IPS-18a (cell line): ENCODE measurements around the gene BMPER.
"Not testable (repeated sequence)": the region's sequence is repeated elsewhere in the genome, so short reads cannot be mapped to it uniquely, and the experiment has no call there.

Experiments
- H3K27ac ChIP-seq: one replicate; pipeline ENCODE4 v1.5.1; 2013; ENCODE audit warnings: low read length
- H3K27me3 ChIP-seq: one replicate; pipeline ENCODE4 v1.6.1; 2013; ENCODE audit warnings: mild to moderate bottlenecking, low read length; ENCODE audit not compliant: control insufficient read depth, insufficient read depth
- H3K36me3 ChIP-seq: one replicate; pipeline ENCODE4 v1.6.1; 2013; ENCODE audit warnings: low read depth, low read length; ENCODE audit not compliant: control insufficient read depth
- H3K4me1 ChIP-seq: one replicate; pipeline ENCODE4 v1.6.1; 2013; ENCODE audit warnings: low read depth, low read length; ENCODE audit not compliant: control insufficient read depth
- H3K4me3 ChIP-seq: one replicate; pipeline ENCODE4 v1.5.1; 2013; ENCODE audit warnings: low read length
- H3K9ac ChIP-seq: one replicate; pipeline ENCODE4 v1.6.1; 2013; ENCODE audit warnings: mild to moderate bottlenecking, low read length, moderate library complexity
- H3K9me3 ChIP-seq: one replicate; pipeline ENCODE4 v1.6.1; 2013; ENCODE audit warnings: low read depth, low read length; ENCODE audit not compliant: control insufficient read depth

Gene BMPER

DNA sequence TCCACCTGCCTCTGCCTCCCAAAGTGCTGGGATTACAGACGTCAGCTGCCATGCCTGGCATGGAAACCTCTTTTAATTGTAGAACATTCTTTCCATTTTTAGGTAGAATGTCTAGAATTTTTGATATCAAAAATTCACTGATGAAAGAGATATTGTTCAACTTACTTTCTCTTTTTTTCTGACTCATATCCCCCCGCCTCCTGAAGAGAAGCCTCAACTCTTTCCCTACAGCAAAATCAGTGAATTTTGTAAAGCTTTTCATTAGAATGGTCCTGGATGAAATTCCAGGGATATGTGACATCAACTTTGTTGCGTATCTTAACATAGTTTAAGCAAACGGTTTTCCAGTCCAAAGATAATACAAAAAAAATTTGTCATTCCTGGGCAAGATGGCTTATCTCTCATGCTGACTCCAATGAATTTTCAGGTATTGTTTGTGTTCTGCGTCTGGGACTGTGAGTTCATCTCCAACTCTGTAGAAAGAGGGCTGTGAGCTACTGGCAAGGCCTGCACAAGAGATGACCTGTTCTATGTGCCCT lies 256.8 kb downstream of the BMPER start:
- H3K9me3 ChIP-seq: no peaks in the 10 kb centered on the region
- H3K9ac ChIP-seq: no peak overlapping the region
- no peaks in the 10 kb centered on the region for H3K4me1 ChIP-seq
- H3K36me3 ChIP-seq: no peaks in the 10 kb centered on the region
- no peak overlapping the region for H3K4me3 ChIP-seq
- no peak overlapping the region for H3K27ac ChIP-seq
- no peaks in the 10 kb centered on the region for H3K27me3 ChIP-seq

DNA sequence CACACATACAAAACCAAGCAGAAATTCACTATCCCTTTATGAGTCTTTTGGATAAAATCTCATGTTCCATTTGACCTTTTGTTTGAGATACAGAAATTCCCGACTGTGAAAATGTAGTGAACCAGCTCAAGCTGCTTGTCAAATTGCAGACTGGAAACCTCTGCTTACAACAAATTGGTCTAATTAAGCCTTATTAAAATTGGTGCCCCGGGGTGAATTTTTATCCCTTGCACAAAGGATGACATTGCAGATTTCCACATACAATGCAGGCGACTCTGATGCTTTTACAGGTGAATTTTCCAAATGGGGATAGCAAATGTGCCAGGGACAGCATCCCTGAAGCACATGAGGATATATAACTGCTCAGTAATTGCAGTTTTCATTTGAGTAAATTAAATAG lies 257.3 kb downstream of the BMPER start:
- Histone ChIP-seq H3K27me3 (no peaks in the 10 kb centered on the region), H3K4me3 (no peak overlapping the region), H3K27ac (no peak overlapping the region), H3K9me3 (no peaks in the 10 kb centered on the region), H3K36me3 (no peaks in the 10 kb centered on the region), H3K9ac (no peak overlapping the region), H3K4me1 (no peaks in the 10 kb centered on the region)

DNA sequence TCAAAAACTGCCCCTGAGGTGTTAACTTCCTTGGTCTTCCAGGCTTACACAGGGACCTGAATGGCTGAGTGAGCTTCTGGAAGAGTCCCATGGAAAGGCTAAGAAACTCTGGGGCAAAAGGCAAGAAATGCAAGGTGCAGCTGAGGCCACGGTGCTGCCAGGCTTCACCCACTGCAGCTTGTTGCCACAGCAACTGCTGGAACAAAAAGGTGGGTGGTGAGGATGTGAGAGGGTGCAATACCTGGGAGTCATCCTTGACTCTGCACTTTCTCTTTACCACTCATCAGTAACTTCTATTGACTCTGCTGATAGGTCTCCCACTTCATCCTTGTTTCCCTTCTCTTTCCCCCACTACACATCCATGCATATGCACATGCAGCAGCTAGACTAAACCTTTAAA lies 258.6 kb downstream of the BMPER start:
- Histone ChIP-seq H3K9me3 (no peaks in the 10 kb centered on the region), H3K9ac (no peak overlapping the region), H3K27ac (no peak overlapping the region), H3K4me3 (no peak overlapping the region), H3K27me3 (no peaks in the 10 kb centered on the region), H3K4me1 (no peaks in the 10 kb centered on the region), H3K36me3 (no peaks in the 10 kb centered on the region)

DNA sequence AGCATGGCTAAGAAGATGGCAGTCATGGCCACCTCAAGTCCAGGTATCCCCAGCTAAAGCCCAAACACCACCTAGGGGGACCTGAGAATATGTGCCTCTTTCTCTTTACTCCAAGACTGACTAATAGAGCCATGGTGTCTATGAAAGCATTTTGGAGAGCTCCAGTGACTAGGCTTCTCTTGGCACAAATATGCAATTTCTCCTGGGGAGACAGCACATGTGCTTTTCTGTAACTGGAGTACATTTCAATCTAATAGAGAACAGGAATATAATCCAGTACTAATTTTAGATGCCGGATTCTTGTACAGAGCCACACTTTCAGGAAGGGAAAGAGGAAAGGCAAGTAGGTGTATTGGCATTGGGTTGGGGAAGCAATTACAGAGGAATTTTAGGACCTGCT lies 260.1 kb downstream of the BMPER start:
- Histone ChIP-seq H3K9ac (no peak overlapping the region), H3K27me3 (no peaks in the 10 kb centered on the region), H3K27ac (no peak overlapping the region), H3K4me3 (no peak overlapping the region), H3K4me1 (no peaks in the 10 kb centered on the region), H3K9me3 (no peaks in the 10 kb centered on the region), H3K36me3 (no peaks in the 10 kb centered on the region)

DNA sequence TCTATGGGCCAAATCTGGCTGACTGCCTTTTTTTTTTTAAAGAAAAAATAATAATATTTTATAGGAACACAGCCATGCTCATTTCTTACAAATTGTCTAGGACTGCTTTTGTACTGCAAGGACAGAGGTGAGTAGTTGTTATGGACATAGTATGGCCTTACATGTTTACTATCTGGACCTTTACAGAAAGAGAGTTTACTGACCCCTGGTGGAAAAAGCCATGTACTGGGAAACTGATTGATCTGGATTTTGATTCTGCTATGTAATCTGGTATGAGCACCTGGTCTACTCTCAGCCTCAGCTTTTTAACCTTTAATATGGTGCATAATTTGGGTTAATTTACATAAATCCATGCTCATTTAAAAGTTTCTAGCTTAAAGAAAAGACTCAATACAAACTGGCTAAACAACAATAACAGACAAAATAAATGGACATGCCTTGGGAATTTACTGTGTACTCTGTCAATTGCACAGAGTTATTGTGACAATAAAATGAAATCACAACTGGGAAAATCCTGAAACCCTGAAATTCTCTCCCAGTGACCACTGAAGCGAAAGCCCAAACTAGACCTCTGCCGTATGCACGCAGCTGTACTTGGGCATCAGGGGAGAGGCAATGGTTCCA lies 260.7 kb downstream of the BMPER start:
- Histone ChIP-seq H3K27ac (no peak overlapping the region), H3K27me3 (no peaks in the 10 kb centered on the region), H3K36me3 (no peaks in the 10 kb centered on the region), H3K4me3 (no peak overlapping the region), H3K9ac (no peak overlapping the region), H3K9me3 (no peaks in the 10 kb centered on the region), H3K4me1 (no peaks in the 10 kb centered on the region)

DNA sequence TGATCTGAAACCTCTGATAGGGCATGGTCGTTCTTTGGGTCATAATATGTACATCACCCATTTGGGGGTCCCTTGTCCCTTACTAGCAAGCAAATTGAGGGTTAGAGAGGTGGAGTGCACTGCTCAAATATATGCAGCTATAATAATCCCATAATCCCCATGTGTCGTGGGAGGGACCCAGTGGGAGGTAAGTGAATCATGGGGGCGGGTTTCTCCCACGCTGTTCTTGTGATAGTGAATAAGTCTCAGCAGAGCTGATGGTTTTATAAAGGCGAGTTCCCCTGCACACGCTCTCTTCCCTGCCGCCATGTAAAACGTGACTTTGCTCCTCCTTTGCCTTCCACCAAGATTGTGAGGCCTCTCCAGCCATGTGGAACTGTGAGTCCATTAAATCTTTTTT lies 262.7 kb downstream of the BMPER start:
- no peaks in the 10 kb centered on the region for H3K27me3 ChIP-seq
- no peak overlapping the region for H3K9ac ChIP-seq
- H3K9me3 ChIP-seq: no peaks in the 10 kb centered on the region
- H3K27ac ChIP-seq: no peak overlapping the region
- no peaks in the 10 kb centered on the region for H3K36me3 ChIP-seq
- no peaks in the 10 kb centered on the region for H3K4me1 ChIP-seq
- no peak overlapping the region for H3K4me3 ChIP-seq

DNA sequence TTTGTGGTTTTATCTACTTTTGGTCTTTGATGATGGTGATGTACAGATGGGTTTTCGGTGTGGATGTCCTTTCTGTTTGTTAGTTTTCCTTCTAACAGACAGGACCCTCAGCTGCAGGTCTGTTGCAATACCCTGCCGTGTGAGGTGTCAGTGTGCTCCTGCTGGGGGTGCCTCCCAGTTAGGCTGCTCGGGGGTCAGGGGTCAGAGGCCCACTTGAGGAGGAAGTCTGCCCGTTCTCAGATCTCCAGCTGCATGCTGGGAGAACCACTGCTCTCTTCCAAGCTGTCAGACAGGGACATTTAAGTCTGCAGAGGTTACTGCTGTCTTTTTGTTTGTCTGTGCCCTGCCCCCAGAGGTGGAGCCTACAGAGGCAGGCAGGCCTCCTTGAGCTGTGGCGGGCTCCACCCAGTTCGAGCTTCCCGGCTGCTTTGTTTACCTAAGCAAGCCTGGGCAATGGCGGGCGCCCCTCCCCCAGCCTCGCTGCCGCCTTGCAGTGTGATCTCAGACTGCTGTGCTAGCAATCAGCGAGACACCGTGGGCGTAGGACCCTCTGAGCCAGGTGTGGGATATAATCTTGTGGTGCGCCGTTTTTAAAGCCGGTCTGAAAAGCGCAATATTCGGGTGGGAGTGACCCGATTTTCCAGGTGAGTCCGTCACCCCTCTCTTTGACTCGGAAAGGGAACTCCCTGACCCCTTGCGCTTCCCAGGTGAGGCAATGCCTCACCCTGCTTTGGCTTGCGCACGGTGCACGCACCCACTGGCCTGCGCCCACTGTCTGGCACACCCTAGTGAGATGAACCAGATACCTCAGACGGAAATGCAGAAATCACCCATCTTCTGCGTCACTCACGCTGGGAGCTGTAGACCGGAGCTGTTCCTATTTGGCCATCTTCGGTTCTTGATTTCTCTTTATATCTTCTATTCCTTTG lies 269.6 kb downstream of the BMPER start:
- not testable (repeated sequence) for H3K9me3 ChIP-seq, H3K27ac ChIP-seq, H3K27me3 ChIP-seq, H3K36me3 ChIP-seq, H3K4me1 ChIP-seq
- peak overlapping the region; percentile 32 for H3K9ac ChIP-seq
- peak overlapping the region; percentile 56 for H3K4me3 ChIP-seq

DNA sequence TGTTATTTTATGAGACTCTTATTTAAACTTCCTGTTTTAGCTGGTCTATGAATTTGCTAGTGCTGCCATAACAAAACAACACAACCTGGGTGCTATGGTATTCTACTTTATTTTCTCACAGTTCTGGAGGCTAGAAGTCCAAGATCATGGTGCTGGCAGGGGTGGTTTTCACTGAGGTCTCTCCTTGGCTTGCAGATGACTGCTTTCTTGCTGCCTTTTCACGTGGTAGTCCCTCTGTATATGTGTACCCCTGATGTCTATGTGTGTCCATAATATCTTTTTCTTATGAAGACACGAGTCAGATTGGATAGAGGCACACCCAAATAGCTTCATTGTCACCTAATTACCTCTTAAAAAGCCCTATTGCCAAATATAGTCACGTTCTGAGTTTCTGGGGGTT lies 270.5 kb downstream of the BMPER start:
- Histone ChIP-seq H3K4me3 (peak overlapping the region; percentile 56), H3K9me3 (no peaks in the 10 kb centered on the region), H3K4me1 (no peaks in the 10 kb centered on the region), H3K36me3 (no peaks in the 10 kb centered on the region), H3K27me3 (no peaks in the 10 kb centered on the region), H3K27ac (no peak overlapping the region), H3K9ac (no peak overlapping the region)

DNA sequence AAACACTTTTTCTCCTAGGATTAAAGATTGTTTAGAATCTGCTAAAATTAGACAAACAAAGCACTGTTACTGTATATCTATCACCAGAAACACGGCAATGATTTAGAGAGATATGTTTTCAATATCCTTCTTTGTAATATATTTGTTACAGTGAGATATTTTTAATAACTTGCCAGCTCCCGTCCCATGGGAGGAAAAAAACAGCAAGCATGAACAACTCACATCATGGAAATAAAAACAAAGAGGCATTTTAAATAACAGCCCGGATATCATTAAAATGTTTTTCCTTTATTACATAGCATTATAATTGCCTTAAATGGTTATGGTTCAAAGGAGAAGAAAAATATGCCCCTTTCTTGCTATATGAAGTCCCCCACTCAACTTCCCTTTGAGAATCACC lies 272.1 kb downstream of the BMPER start:
- H3K4me3 ChIP-seq: no peak overlapping the region
- no peak overlapping the region for H3K9ac ChIP-seq
- H3K4me1 ChIP-seq: no peaks in the 10 kb centered on the region
- H3K27me3 ChIP-seq: no peaks in the 10 kb centered on the region
- H3K27ac ChIP-seq: no peak overlapping the region
- no peaks in the 10 kb centered on the region for H3K36me3 ChIP-seq
- H3K9me3 ChIP-seq: no peaks in the 10 kb centered on the region

DNA sequence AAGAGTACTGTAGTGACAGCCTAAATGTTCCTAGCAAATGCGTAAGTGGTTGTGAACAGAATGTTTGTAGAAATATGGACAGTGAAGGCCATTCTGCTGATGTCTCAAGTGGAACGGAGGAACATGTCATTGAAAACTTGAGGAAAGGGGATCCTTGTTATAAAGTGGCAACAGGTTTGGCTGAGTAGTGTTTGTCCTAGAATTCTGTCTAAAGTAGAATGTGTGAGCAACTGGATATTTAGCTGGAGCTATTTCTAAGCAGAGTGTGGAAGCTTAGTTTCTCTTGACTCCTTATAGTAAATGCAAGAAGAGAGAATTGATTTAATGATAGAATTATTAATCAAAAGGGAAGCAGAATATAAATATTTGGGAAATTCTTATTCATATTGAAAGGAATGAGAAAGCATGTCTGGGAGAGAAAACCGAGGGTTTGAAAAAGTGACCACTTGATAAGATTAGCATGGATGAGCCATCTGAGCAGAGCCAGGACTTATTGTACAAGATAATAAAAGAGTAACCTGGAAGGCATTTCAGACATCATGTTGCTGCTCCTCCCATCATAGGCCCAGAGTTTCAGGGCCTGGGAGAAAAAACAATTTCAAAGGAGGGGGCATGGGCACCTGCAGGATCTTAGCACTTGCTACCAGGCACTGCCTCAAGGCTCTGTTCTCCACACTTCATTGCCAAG lies 276.1 kb downstream of the BMPER start:
- no peak overlapping the region for H3K9ac ChIP-seq
- H3K27me3 ChIP-seq: no peaks in the 10 kb centered on the region
- no peaks in the 10 kb centered on the region for H3K9me3 ChIP-seq
- H3K36me3 ChIP-seq: no peaks in the 10 kb centered on the region
- no peak overlapping the region for H3K27ac ChIP-seq
- H3K4me1 ChIP-seq: no peaks in the 10 kb centered on the region
- no peak overlapping the region for H3K4me3 ChIP-seq

DNA sequence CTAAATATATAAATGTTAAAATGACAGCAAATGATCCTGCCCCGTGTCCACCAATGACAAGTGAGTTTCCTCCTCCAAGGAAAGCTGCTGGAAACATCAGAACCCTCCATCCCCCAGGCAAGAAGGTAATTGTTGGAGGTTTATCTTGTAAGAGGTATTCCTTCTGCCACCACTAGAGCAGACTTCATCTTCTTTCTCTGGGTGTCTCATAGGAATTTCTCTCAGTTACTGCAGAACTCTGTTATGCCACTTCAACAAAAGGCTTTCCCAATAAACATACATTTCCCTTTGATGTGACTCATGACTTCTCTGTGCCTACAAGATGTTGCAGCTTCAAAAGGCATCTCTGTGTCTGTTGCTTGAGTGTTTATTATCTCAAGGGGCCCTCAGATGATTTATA lies 279.1 kb downstream of the BMPER start:
- H3K4me3 ChIP-seq: no peak overlapping the region
- H3K27ac ChIP-seq: no peak overlapping the region
- no peak overlapping the region for H3K9ac ChIP-seq
- no peaks in the 10 kb centered on the region for H3K36me3 ChIP-seq
- no peaks in the 10 kb centered on the region for H3K9me3 ChIP-seq
- H3K4me1 ChIP-seq: no peaks in the 10 kb centered on the region
- H3K27me3 ChIP-seq: no peaks in the 10 kb centered on the region
